GM23338 (cell line): Measurements from ENCODE around the gene CTBP2. TPM values are rescaled to one million over a fixed set of nuclear protein-coding genes. Genes with fewer than 3 reads are reported as not detected.

ENCODE experiments used
- ATAC-seq: fragments of 200-7000 bp; cut with Tn5 transposase; 3 replicates; pipeline ENCODE4 v1.9.1; 2020
- DNase-seq: peaks from one replicate; pipeline ENCODE4 v3.0.0-alpha.2; 2015; ENCODE audit warnings: low spot score
- H2AFZ ChIP-seq: fragments of 200-600 bp; sonication (generic); 2 replicates; pipeline ENCODE4 v1.8.0; 2016; ENCODE audit warnings: antibody characterized with exemption, mild to moderate bottlenecking, moderate library complexity
- H3F3A ChIP-seq: fragments of 200-600 bp; sonication (generic); replicated peaks from 2 replicates; pipeline ENCODE4 v1.8.0; 2017; ENCODE audit warnings: antibody characterized with exemption, mixed run types, low read depth
- H3K27ac ChIP-seq: fragments of 200-600 bp; sonication (generic); 2 replicates; pipeline ENCODE4 v1.6.1; 2016; ENCODE audit warnings: low read depth
- H3K27me3 ChIP-seq: fragments of 200-600 bp; sonication (generic); 2 replicates; pipeline ENCODE4 v1.8.0; 2016; ENCODE audit warnings: mild to moderate bottlenecking, mixed run types, moderate library complexity; ENCODE audit not compliant: insufficient read depth
- H3K36me3 ChIP-seq: fragments of 200-600 bp; sonication (generic); 2 replicates; pipeline ENCODE4 v1.8.0; 2016; ENCODE audit warnings: mild to moderate bottlenecking; ENCODE audit not compliant: insufficient read depth
- H3K4me1 ChIP-seq: fragments of 200-600 bp; sonication (generic); 2 replicates; pipeline ENCODE4 v1.8.0; 2016; ENCODE audit warnings: mild to moderate bottlenecking, moderate library complexity; ENCODE audit not compliant: insufficient read depth
- H3K4me2 ChIP-seq: fragments of 200-600 bp; sonication (generic); 2 replicates; pipeline ENCODE4 v1.7.1; 2017; ENCODE audit warnings: mixed run types
- H3K4me3 ChIP-seq: fragments of 200-600 bp; sonication (generic); 2 replicates; pipeline ENCODE4 v1.6.1; 2016; ENCODE audit warnings: mixed run types
- H3K79me2 ChIP-seq: fragments of 200-600 bp; sonication (generic); replicated peaks from 2 replicates; pipeline ENCODE4 v1.8.0; 2017; ENCODE audit warnings: mild to moderate bottlenecking; ENCODE audit not compliant: insufficient read depth
- H3K9me2 ChIP-seq: fragments of 200-600 bp; sonication (generic); 2 replicates; pipeline ENCODE4 v1.8.0; 2017; ENCODE audit not compliant: insufficient read depth
- H4K20me1 ChIP-seq: fragments of 200-600 bp; sonication (generic); replicated peaks from 2 replicates; pipeline ENCODE4 v1.8.0; 2017; ENCODE audit warnings: mild to moderate bottlenecking; ENCODE audit not compliant: insufficient read depth
- H3K27ac Mint-ChIP-seq: 2 replicates; pipeline ENCODE4 v1.8.0; 2020; ENCODE audit warnings: inconsistent platforms, mild to moderate bottlenecking, moderate library complexity, mixed read lengths
- H3K27me3 Mint-ChIP-seq: 3 replicates; pipeline ENCODE4 v1.8.0; 2022; ENCODE audit warnings: low read depth, mild to moderate bottlenecking, moderate library complexity, mixed read lengths, inconsistent platforms; ENCODE audit not compliant: insufficient read depth, poor library complexity
- H3K36me3 Mint-ChIP-seq: 3 replicates; pipeline ENCODE4 v1.8.0; 2021; ENCODE audit warnings: low read depth, mild to moderate bottlenecking, inconsistent platforms, moderate library complexity, mixed read lengths
- H3K4me1 Mint-ChIP-seq: 3 replicates; pipeline ENCODE4 v1.8.0; 2020; ENCODE audit warnings: mild to moderate bottlenecking, inconsistent platforms, mixed read lengths
- H3K4me3 Mint-ChIP-seq: 3 replicates; pipeline ENCODE4 v1.8.0; 2021; ENCODE audit warnings: moderate library complexity, mild to moderate bottlenecking, inconsistent platforms, mixed read lengths
- H3K9me3 Mint-ChIP-seq: 3 replicates; pipeline ENCODE4 v1.8.0; 2020; ENCODE audit warnings: moderate library complexity, mild to moderate bottlenecking, inconsistent platforms, mixed read lengths
- CREB1 ChIP-seq: fragments of 250-450 bp; sonication (Bioruptor Pico); IDR thresholded peaks from 2 replicates; pipeline ENCODE4 v1.5.0; 2020; ENCODE audit warnings: low read depth, mild to moderate bottlenecking, moderate library complexity
- CTCF ChIP-seq, 2 experiments: fragments of 200-600 bp in 1 of 2; sonication (generic) in 1 of 2; conservative IDR thresholded peaks; 2 replicates each; pipeline versions ENCODE4 v1.5.1 to v1.6.1; 2016 to 2017; ENCODE audit warnings: antibody characterized with exemption in 2 of 2, low read depth in 2 of 2, mild to moderate bottlenecking in 2 of 2, moderate library complexity in 1 of 2
- ETS1 ChIP-seq: IDR thresholded peaks from 2 replicates; pipeline ENCODE4 v1.6.1; 2016; ENCODE audit warnings: antibody characterized with exemption
- EZH2 ChIP-seq: fragments of 200-600 bp; sonication (generic); IDR thresholded peaks from one replicate; pipeline ENCODE4 v1.8.0; 2017; ENCODE audit warnings: antibody characterized with exemption, mild to moderate bottlenecking, low read depth; ENCODE audit not compliant: unreplicated experiment
- EZH2phosphoT487 ChIP-seq: fragments of 200-600 bp; sonication (generic); IDR thresholded peaks from one replicate; pipeline ENCODE4 v1.8.1; 2018; ENCODE audit warnings: antibody characterized with exemption; ENCODE audit not compliant: unreplicated experiment
- JUNB ChIP-seq: IDR thresholded peaks from one replicate; pipeline ENCODE4 v1.6.1; 2016; ENCODE audit warnings: antibody characterized with exemption; ENCODE audit not compliant: unreplicated experiment
- NANOG ChIP-seq: IDR thresholded peaks from 2 replicates; pipeline ENCODE4 v1.6.1; 2016; ENCODE audit warnings: antibody characterized with exemption, borderline replicate concordance
- POLR2AphosphoS5 ChIP-seq: IDR thresholded peaks from 2 replicates; pipeline ENCODE4 v1.6.1; 2016; ENCODE audit warnings: antibody characterized with exemption, low read depth
- REST ChIP-seq: IDR thresholded peaks from one replicate; pipeline ENCODE4 v1.6.1; 2018; ENCODE audit warnings: antibody characterized with exemption; ENCODE audit not compliant: unreplicated experiment
- STAT1 ChIP-seq: IDR thresholded peaks from one replicate; pipeline ENCODE4 v1.6.1; 2016; ENCODE audit warnings: antibody characterized with exemption; ENCODE audit not compliant: unreplicated experiment
- ZNF114 ChIP-seq: fragments of 250-450 bp; sonication (Bioruptor Pico); IDR thresholded peaks from 2 replicates; pipeline ENCODE4 v1.5.0; 2020; ENCODE audit warnings: mild to moderate bottlenecking, moderate library complexity
- ZNF331 ChIP-seq: fragments of 250-450 bp; sonication (Bioruptor Pico); IDR thresholded peaks from 2 replicates; pipeline ENCODE4 v1.5.0; 2020; ENCODE audit warnings: low read depth, mild to moderate bottlenecking, moderate library complexity
- ZNF462 ChIP-seq: fragments of 250-450 bp; sonication (Bioruptor Pico); IDR thresholded peaks from 2 replicates; pipeline ENCODE4 v1.5.0; 2020; ENCODE audit warnings: mild to moderate bottlenecking, moderate library complexity
- polyA plus RNA-seq: library from polyadenylated mRNA; unstranded; fragments of >200 nt; fragmentation: Nextera tagmentation; extraction: Ambion mirVana; gene quantifications from 2 replicates; pipeline ENCODE4 v1.2.1, GENCODE V29; 2016
- total RNA-seq: library from RNA; depleted of rRNA; stranded (reverse); fragments of >200 nt; shearing (Covaris generic); gene quantifications from 2 replicates; pipeline ENCODE4 v1.2.3, GENCODE V29; 2014

The CTBP2 gene
- total and polyA plus RNA-seq, 2 experiments from 2014 or later: 133 to 265 TPM

GRCh38 chr10:125013529-125013872, 146.9 kb downstream of the CTBP2 start:
- Mint-ChIP-seq H3K4me1 (peaks cover 70% of the 10 kb centered on the region), H3K9me3 (no peaks in the 10 kb centered on the region; the same call in 2 of the 3 replicates), H3K4me3 (no peak overlapping the region), H3K27me3 (peaks cover 40% of the 10 kb centered on the region), H3K27ac (no peak overlapping the region), H3K36me3 (peaks cover 68% of the 10 kb centered on the region)
- Histone ChIP-seq H3K27ac (no peak overlapping the region), H3K4me1 (peaks cover 36% of the 10 kb centered on the region), H3K36me3 (no peaks in the 10 kb centered on the region; the same call in 1 of the 2 replicates), H3K9me2 (no peaks in the 10 kb centered on the region), H3K79me2 (peaks cover 100% of the 10 kb centered on the region), H3K4me3 (no peak overlapping the region), H3K4me2 (no peak overlapping the region), H3K27me3 (no peaks in the 10 kb centered on the region), H3F3A (peaks cover 3% of the 10 kb centered on the region), H2AFZ (no peak overlapping the region), H4K20me1 (peaks cover 75% of the 10 kb centered on the region)
- no peak for TF ChIP-seq STAT1
- TF ChIP-seq CREB1 (CRISPR knock-in tag): no peak
- TF ChIP-seq NANOG: no peak
- TF ChIP-seq CTCF (conservative IDR thresholded peaks at IDR 0.05; ENCODE audit: low read depth in 2 of 2): no peak
- no peak for TF ChIP-seq REST
- no peak for TF ChIP-seq ZNF462 (CRISPR knock-in tag)
- no peak for TF ChIP-seq JUNB
- no peak for TF ChIP-seq EZH2phosphoT487
- no peak for TF ChIP-seq ZNF331
- no peak for TF ChIP-seq ETS1
- TF ChIP-seq EZH2: no peak
- TF ChIP-seq ZNF114 (CRISPR knock-in tag): no peak
- no peak for TF ChIP-seq POLR2AphosphoS5
- ATAC-seq (no peak), DNase-seq (no peak)
